ENCODE results near the gene NRDC. TPM values are rescaled to one million over a fixed set of nuclear protein-coding genes. Genes with fewer than 3 reads are reported as not detected.

NRDC gene
- total and polyA plus RNA-seq, 10 of the 15 experiments (the other 5 are each of a cell fraction or from before 2014, with no cell fraction given) = 50.1 to 134 (median 90.4) TPM

- peaks cover 0 to 4% of the 10 kb centered on the region in 2 experiments; a peak in 2 of 4 replicates for H3K36me3 ChIP-seq (ENCODE audit: control insufficient read depth in 2 of 2, insufficient read depth in 2 of 2, low read length in 1 of 2)
- POLR2A ChIA-PET = no interaction called here
- RAD21 ChIA-PET (ENCODE audit: unreplicated experiment) = no interaction called here
- no peaks in the 10 kb centered on the region for H4K20me1 ChIP-seq (ENCODE audit: control insufficient read depth, insufficient read depth)
- no peaks in the 10 kb centered on the region for H3K27me3 ChIP-seq (replicated peaks in 1 of 2; ENCODE audit: control insufficient read depth in 2 of 2, insufficient read depth in 2 of 2, low read length in 1 of 2)
- H2AFZ ChIP-seq (ENCODE audit: control insufficient read depth, low read depth, low read length) = no peak overlapping the region
- CTCF ChIA-PET = no interaction called here
- no peaks in the 10 kb centered on the region for H3K4me1 ChIP-seq (ENCODE audit: control insufficient read depth, insufficient read depth, low read length)
- no peak overlapping the region for H3K4me2 ChIP-seq (ENCODE audit: control insufficient read depth, insufficient read depth)
- intact Hi-C loops (cut with micrococcal nuclease; ENCODE audit: unreplicated experiment) (no loop called here), in situ Hi-C loops (cut with MboI) (no loop called here)
- SMC1A ChIA-PET (ENCODE audit: uncharacterized antibody, unreplicated experiment) = interaction anchor here (0.6 to 0.9 kb wide), 2 partner anchors 10 to 175 kb away, joined by 3 read pairs; no protein-coding TSS in a partner anchor
- no TSS peak for BruUV-seq (replicated peaks)
- H3K27ac ChIP-seq (ENCODE audit: control insufficient read depth, insufficient read depth) = no peak overlapping the region
- no peak for ATAC-seq
- FAIRE-seq = no peak
- no peak overlapping the region for H3K4me3 ChIP-seq
- H3K9me3 ChIP-seq (replicated peaks; ENCODE audit: control insufficient read depth, insufficient read depth, low read length) = no peaks in the 10 kb centered on the region
- no peaks in the 10 kb centered on the region for H3K79me2 ChIP-seq (ENCODE audit: control insufficient read depth, insufficient read depth, low read length)
- WGBS (ENCODE audit: insufficient coverage, insufficient replicate concordance, low lambda C conversion rate, missing lambda C conversion rate) = 95% methylated on average over 2 of the region's 2 CpGs
- no peak for DNase-seq (ENCODE audit: low read depth, low spot score)
- H3K9ac ChIP-seq (ENCODE audit: control insufficient read depth, insufficient read depth, low read length) = no peak overlapping the region
- TF ChIP-seq MXI1 (IDR thresholded peaks at IDR 0.05; ENCODE audit: low read depth, low read length) (no peak), NFYB (IDR thresholded peaks at IDR 0.05; ENCODE audit: insufficient read depth, low read depth, low read length) (no peak), ESRRA (IDR thresholded peaks at IDR 0.05; ENCODE audit: low read length) (no peak), TCF12 (IDR thresholded peaks at IDR 0.05; ENCODE audit: low read depth, low read length) (no peak), POU2F2 (IDR thresholded peaks at IDR 0.05; ENCODE audit: borderline replicate concordance, low read depth, low read length) (no peak), MYB (IDR thresholded peaks at IDR 0.05; ENCODE audit: borderline replicate concordance, low read depth, low read length) (no peak), PAX8 (IDR thresholded peaks at IDR 0.05) (no peak), STAT3 (IDR thresholded peaks at IDR 0.05; ENCODE audit: low read depth, low read length) (no peak), KAT2A (conservative IDR thresholded peaks at IDR 0.05; ENCODE audit: control insufficient read depth, low read depth, low read length) (no peak), ZNF592 (IDR thresholded peaks at IDR 0.05) (no peak), TCF3 (IDR thresholded peaks at IDR 0.05; ENCODE audit: borderline replicate concordance, insufficient read depth, low read depth, low read length) (no peak), PKNOX1 (IDR thresholded peaks at IDR 0.05) (no peak), RFX5 (IDR thresholded peaks at IDR 0.05; ENCODE audit: low read depth, low read length) (no peak), BRCA1 (IDR thresholded peaks at IDR 0.05; ENCODE audit: low read depth, low read length) (no peak), NR2F1 (conservative IDR thresholded peaks at IDR 0.05) (no peak), RELB (IDR thresholded peaks at IDR 0.05; ENCODE audit: low read depth) (no peak), CBFB (IDR thresholded peaks at IDR 0.05; ENCODE audit: low read depth) (no peak), CEBPB (IDR thresholded peaks at IDR 0.05; ENCODE audit: borderline replicate concordance in 1 of 2, low read depth in 2 of 2, low read length in 2 of 2) (no peak)
Observed at GRCh38 chr1:51853360-51853759, 25.2 kb downstream of the NRDC start.

Measured in GM12878 (cell line).